Right lobe of liver (tissue), 4 donors: Measurements from ENCODE around the gene NECAB2.

ENCODE experiments used
- POLR2A ChIP-seq: fragments of 450-650 bp; IDR thresholded peaks from one replicate; pipeline ENCODE4 v1.6.1; 2017; ENCODE audit warnings: antibody characterized with exemption, mild to moderate bottlenecking
- TF ChIP-seq, protein P1 (sequence below), 4 donors: fragments of 200-600 bp in 3 of 4; fragments of 450-650 bp in 1 of 4; IDR thresholded peaks; one replicate each; pipeline versions ENCODE4 v1.5.1 to v1.8.0; 2016 to 2022; ENCODE audit warnings: antibody characterized with exemption in 4 of 4, mild to moderate bottlenecking in 2 of 4
- donor health status: DM: no; HTN: no; CAD: no.
- donor health status: DM: no; HTN: no; CAD: no.
- donor health status: DM: no; HTN: yes; CAD: no.

DNA sequence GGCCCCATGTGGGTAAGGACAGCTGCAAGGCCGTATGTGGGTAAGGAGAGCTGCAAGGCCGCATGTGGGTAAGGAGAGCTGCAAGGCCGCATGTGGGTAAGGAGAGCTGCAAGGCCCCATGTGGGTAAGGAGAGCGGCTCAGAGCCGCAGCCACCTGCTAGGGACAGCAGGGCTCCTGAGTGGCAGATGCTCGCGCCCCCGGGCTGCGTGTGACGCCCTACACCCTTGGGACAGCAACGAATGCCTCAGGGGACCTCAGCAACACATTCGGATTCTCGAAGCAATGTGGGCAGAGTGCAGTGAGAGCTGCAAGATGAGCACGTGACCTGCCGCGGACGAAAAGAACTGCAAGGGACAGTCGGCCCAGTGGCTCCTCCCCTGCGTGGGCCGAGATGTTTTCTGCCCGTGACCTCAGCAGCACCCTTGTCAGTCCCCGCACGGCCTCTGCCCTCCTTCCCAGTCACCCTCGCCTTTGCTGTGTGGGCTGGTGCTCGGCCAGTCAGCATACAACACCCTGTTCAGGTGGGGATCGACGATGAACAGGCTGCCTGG, 84.1 kb downstream of the NECAB2 start:
- TF ChIP-seq, protein P1, sequence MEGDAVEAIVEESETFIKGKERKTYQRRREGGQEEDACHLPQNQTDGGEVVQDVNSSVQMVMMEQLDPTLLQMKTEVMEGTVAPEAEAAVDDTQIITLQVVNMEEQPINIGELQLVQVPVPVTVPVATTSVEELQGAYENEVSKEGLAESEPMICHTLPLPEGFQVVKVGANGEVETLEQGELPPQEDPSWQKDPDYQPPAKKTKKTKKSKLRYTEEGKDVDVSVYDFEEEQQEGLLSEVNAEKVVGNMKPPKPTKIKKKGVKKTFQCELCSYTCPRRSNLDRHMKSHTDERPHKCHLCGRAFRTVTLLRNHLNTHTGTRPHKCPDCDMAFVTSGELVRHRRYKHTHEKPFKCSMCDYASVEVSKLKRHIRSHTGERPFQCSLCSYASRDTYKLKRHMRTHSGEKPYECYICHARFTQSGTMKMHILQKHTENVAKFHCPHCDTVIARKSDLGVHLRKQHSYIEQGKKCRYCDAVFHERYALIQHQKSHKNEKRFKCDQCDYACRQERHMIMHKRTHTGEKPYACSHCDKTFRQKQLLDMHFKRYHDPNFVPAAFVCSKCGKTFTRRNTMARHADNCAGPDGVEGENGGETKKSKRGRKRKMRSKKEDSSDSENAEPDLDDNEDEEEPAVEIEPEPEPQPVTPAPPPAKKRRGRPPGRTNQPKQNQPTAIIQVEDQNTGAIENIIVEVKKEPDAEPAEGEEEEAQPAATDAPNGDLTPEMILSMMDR (IDR thresholded peaks at IDR 0.05), result no peak
- TF ChIP-seq POLR2A, result no peak
